NCI-H1092 treated with DMSO at 0.1 percent for 48 hours (cell line): ENCODE data around the gene SRGAP2.
"Not testable (repeated sequence)": the region's sequence is repeated elsewhere in the genome, so short reads cannot be mapped to it uniquely, and the experiment has no call there.

Experiments used
- DNase-seq: peaks from one replicate; lab custom pipeline; 2025; lab: John Stamatoyannopoulos, UW

The SRGAP2 gene

DNA sequence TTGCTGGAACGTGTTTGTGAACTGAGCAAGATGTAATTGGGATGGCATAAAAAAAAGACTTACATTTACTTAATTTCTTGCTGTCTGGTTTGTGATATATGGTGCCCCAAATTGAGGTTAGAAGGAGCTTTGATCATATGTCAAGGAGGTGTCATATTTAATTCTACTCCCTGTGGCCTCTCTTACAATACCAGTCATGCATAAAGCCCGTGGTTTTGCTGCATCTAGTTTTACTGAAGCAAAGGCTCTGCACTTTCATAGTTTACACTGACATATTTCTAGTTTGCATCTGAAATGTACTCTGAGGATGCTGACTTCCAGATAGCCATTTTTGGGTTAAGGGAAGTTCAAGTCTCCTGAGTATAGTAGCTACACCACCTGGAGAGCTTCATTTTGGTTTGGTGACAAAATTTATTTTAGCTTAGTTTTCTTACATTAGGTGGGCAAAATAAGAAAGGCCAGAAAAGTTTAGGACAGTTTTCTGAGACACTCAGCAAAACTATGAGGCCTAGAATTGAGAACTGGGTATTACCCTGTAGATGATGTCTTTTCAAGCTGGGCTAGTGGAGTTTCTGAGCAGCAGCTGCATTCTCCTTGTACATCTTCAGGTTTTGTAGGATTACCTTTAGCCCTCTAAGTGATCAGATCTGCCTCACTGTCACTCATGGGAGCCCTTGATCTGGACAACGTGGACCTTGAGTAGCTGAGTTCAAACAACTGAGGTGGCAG is 47.8 kb downstream of the SRGAP2 start:
- DNase-seq, result not testable (repeated sequence)

DNA sequence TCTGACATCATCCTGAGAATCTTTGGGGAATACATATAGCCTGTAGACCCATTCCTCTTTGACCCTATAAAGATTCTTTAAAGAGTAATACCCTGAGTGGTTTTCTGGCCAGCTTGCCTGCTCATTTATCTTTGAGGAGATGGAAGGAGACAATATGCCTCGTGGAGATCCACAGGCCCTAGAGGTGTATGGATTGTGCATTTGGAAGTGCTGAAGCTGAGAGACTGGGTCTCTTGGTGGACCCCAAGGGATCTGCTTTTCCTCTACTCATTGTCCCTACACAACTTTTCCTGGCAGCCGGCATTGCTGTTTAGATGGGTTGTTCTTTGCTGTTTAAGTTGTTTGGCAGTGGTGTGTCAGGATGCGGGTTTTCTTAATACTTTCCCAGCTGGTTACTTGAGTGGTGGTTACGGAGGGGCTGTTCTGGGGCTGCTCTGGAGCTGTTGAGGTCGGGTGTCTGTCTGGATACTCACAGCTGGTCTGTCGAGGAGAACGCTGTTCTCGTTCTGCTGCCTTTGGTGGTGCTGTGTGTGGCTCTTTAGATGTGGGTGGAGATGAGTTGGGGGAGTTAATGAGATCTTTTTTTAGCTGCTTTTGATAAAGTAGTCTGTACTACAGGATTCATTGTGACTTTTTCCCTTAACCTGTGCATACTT is 49.5 kb downstream of the SRGAP2 start:
- not testable (repeated sequence) for DNase-seq
